Measurements from ENCODE around the gene CCNI.

- no peak for TF ChIP-seq CEBPB (IDR thresholded peaks at IDR 0.05; ENCODE audit: borderline replicate concordance, low read depth, low read length)
- no peak for TF ChIP-seq ATF6 (CRISPR knock-in tag; conservative IDR thresholded peaks at IDR 0.05)
Observed at GRCh38 chr4:77036206-77036605, 39.6 kb downstream of the CCNI start.
